SU-DHL-6 (cell line): Measurements from ENCODE around the gene GPRC5C.

Source experiments
- H2AFZ ChIP-seq: fragments of 200-600 bp; sonication (generic); 2 replicates; pipeline ENCODE4 v1.6.1; 2014; ENCODE audit warnings: low read depth, mild to moderate bottlenecking, moderate library complexity, mixed read lengths, antibody characterized with exemption, low read length; ENCODE audit not compliant: severe bottlenecking
- H3F3A ChIP-seq: fragments of 200-600 bp; shearing (Covaris generic); 2 replicates; pipeline ENCODE4 v1.6.0; 2016; ENCODE audit warnings: antibody characterized with exemption, mild to moderate bottlenecking; ENCODE audit not compliant: insufficient read depth
- H3K27ac ChIP-seq: fragments of 200-600 bp; sonication (generic); 2 replicates; pipeline ENCODE4 v1.5.1; 2016; ENCODE audit warnings: low read depth, mild to moderate bottlenecking, low read length, moderate library complexity, mixed read lengths
- H3K27me3 ChIP-seq: fragments of 200-600 bp; sonication (generic), shearing (Covaris generic); 2 replicates; pipeline ENCODE4 v1.6.0; 2014; ENCODE audit warnings: mild to moderate bottlenecking, low read length
- H3K36me3 ChIP-seq: fragments of 200-600 bp; sonication (generic); 2 replicates; pipeline ENCODE4 v1.6.1; 2014; ENCODE audit warnings: mild to moderate bottlenecking, low read length, mixed read lengths
- H3K4me2 ChIP-seq: fragments of 300-600, 200-600 bp; shearing (Covaris generic), sonication (generic); 2 replicates; pipeline ENCODE4 v1.6.0; 2014; ENCODE audit warnings: low read length, low read depth, mild to moderate bottlenecking; ENCODE audit not compliant: poor library complexity, severe bottlenecking
- H3K4me3 ChIP-seq: fragments of 200-600 bp; sonication (generic); 2 replicates; pipeline ENCODE4 v1.5.1; 2014; ENCODE audit warnings: antibody characterized with exemption, low read length, mild to moderate bottlenecking, mixed read lengths; ENCODE audit not compliant: insufficient read depth, poor library complexity, severe bottlenecking
- H3K79me2 ChIP-seq: fragments of 200-600 bp; sonication (generic); 2 replicates; pipeline ENCODE4 v1.6.1; 2014; ENCODE audit warnings: mild to moderate bottlenecking, low read length, moderate library complexity; ENCODE audit not compliant: insufficient read depth
- H3K9ac ChIP-seq: fragments of 200-600 bp; sonication (generic); 2 replicates; pipeline ENCODE4 v1.7.0; 2014; ENCODE audit warnings: mild to moderate bottlenecking, low read length
- H3K9me2 ChIP-seq: fragments of 200-600 bp; sonication (generic); replicated peaks from 2 replicates; pipeline ENCODE4 v1.6.1; 2014; ENCODE audit warnings: low read length; ENCODE audit not compliant: insufficient read depth
- H3K9me3 ChIP-seq: fragments of 200-600 bp; sonication (generic); 2 replicates; pipeline ENCODE4 v1.6.1; 2014; ENCODE audit warnings: low read length, mixed read lengths; ENCODE audit not compliant: insufficient read depth
- H4K20me1 ChIP-seq: fragments of 200-600 bp; sonication (generic); 2 replicates; pipeline ENCODE4 v1.6.1; 2014; ENCODE audit warnings: low read depth, mild to moderate bottlenecking, antibody characterized with exemption, low read length, moderate library complexity, mixed read lengths
- EZH2phosphoT487 ChIP-seq: fragments of 200-600 bp; sonication (generic), shearing (Covaris generic); conservative IDR thresholded peaks from 2 replicates; pipeline ENCODE4 v1.6.1; 2018; ENCODE audit warnings: mild to moderate bottlenecking, antibody characterized with exemption, low read length, moderate library complexity, mixed read lengths
- TF ChIP-seq, protein P1 (sequence below): fragments of 200-600 bp; sonication (generic); IDR thresholded peaks from one replicate; pipeline ENCODE4 v1.5.1; 2017; ENCODE audit warnings: antibody characterized with exemption, mild to moderate bottlenecking, low read length, moderate library complexity; ENCODE audit not compliant: insufficient read depth, poor library complexity, severe bottlenecking

GPRC5C gene

GRCh38 chr17:74439691-74440567 is 8.0 kb downstream of the GPRC5C start:
- no peak overlapping the region for H3K9ac ChIP-seq
- no peak overlapping the region for H3K4me2 ChIP-seq
- no peak overlapping the region for H3K4me3 ChIP-seq
- TF ChIP-seq EZH2phosphoT487: no peak
- TF ChIP-seq, protein P1, sequence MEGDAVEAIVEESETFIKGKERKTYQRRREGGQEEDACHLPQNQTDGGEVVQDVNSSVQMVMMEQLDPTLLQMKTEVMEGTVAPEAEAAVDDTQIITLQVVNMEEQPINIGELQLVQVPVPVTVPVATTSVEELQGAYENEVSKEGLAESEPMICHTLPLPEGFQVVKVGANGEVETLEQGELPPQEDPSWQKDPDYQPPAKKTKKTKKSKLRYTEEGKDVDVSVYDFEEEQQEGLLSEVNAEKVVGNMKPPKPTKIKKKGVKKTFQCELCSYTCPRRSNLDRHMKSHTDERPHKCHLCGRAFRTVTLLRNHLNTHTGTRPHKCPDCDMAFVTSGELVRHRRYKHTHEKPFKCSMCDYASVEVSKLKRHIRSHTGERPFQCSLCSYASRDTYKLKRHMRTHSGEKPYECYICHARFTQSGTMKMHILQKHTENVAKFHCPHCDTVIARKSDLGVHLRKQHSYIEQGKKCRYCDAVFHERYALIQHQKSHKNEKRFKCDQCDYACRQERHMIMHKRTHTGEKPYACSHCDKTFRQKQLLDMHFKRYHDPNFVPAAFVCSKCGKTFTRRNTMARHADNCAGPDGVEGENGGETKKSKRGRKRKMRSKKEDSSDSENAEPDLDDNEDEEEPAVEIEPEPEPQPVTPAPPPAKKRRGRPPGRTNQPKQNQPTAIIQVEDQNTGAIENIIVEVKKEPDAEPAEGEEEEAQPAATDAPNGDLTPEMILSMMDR: no peak
- H3K27me3 ChIP-seq: no peaks in the 10 kb centered on the region
- peaks cover 17% of the 10 kb centered on the region; the same call in 1 of the 2 replicates for H3K9me3 ChIP-seq
- no peak overlapping the region for H3K27ac ChIP-seq
- no peak overlapping the region for H2AFZ ChIP-seq
- H3K36me3 ChIP-seq: no peaks in the 10 kb centered on the region
- H3K79me2 ChIP-seq: no peaks in the 10 kb centered on the region
- no peaks in the 10 kb centered on the region for H4K20me1 ChIP-seq
- H3K9me2 ChIP-seq: no peaks in the 10 kb centered on the region
- H3F3A ChIP-seq: no peaks in the 10 kb centered on the region

DNA sequence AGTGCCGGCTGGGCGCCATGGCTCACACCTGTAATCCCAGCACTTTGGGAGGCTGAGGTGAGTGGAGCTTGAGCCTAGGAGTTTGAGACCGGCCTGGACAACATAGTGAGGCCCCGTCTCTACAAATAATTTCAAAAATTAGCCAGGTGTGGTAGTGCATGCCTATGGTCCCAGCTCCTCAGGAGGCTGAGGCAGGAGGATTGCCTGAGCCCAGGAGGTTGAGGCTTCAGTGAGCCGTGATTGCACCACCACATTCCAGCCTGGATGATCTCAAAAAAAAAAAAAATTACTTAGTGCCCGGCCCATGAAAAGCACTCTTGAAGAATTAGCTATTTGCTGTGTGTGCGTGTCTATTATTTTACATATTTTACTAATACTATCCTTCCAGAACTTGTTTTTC is 9.6 kb downstream of the GPRC5C start:
- Histone ChIP-seq H3K79me2 (no peaks in the 10 kb centered on the region), H3K9me2 (no peaks in the 10 kb centered on the region), H3F3A (no peaks in the 10 kb centered on the region), H3K36me3 (no peaks in the 10 kb centered on the region), H3K9ac (no peak overlapping the region), H3K4me3 (no peak overlapping the region), H2AFZ (no peak overlapping the region), H4K20me1 (no peaks in the 10 kb centered on the region), H3K4me2 (no peak overlapping the region), H3K27me3 (no peaks in the 10 kb centered on the region), H3K27ac (no peak overlapping the region), H3K9me3 (peaks cover 17% of the 10 kb centered on the region; the same call in 1 of the 2 replicates)
- no peak for TF ChIP-seq EZH2phosphoT487
- TF ChIP-seq, protein P1: no peak

DNA sequence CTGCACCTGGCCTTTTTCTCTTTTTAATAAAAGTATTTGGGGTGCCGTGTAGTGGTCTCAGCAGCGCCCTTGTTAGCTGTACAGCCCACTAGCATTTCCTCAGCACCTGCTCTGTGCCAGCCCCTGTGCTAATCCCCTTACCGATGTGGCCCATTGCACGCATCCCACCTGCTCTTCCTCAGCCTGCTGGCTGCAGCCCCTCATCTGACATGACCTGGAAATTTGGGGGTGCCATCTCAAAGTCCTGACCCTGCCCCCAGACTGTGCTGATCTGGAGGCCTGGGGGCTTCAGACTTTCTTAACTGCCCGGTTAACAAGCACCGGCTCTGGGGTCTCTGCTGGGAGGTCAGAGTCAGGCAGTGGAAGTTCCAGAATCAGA is 10.4 kb downstream of the GPRC5C start:
- Histone ChIP-seq H3K27me3 (no peaks in the 10 kb centered on the region), H3F3A (no peaks in the 10 kb centered on the region), H3K36me3 (no peaks in the 10 kb centered on the region), H4K20me1 (no peaks in the 10 kb centered on the region), H3K9ac (no peak overlapping the region), H3K4me3 (no peak overlapping the region), H3K4me2 (no peak overlapping the region), H3K79me2 (no peaks in the 10 kb centered on the region), H3K9me3 (peaks cover 15% of the 10 kb centered on the region; the same call in 1 of the 2 replicates), H2AFZ (no peak overlapping the region), H3K9me2 (no peaks in the 10 kb centered on the region), H3K27ac (no peak overlapping the region)
- no peak for TF ChIP-seq EZH2phosphoT487
- TF ChIP-seq, protein P1: no peak
